Measurements from ENCODE around the gene CRTC2.

GRCh38 chr1:153968408-153968807, 10.0 kb upstream of the CRTC2 start:
- TF ChIP-seq CTCF (IDR thresholded peaks at IDR 0.05; ENCODE audit: borderline replicate concordance, extremely low read depth, low read length, poor library complexity, severe bottlenecking) (no peak), EZH2 (IDR thresholded peaks at IDR 0.05; ENCODE audit: borderline replicate concordance, low read depth, low read length, severe bottlenecking) (no peak)
